ENCODE measurements around the gene HSPA8. TPM values are rescaled to one million over a fixed set of nuclear protein-coding genes. Genes with fewer than 3 reads are reported as not detected.

Gene HSPA8
- total RNA-seq, 1 donor from 2014 or later: 2,704 TPM

- intact Hi-C loops (cut with micrococcal nuclease): no loop called here
These were observed 8.8 kb downstream of the HSPA8 start for GRCh38 chr11:123052901-123053721.

DNA sequence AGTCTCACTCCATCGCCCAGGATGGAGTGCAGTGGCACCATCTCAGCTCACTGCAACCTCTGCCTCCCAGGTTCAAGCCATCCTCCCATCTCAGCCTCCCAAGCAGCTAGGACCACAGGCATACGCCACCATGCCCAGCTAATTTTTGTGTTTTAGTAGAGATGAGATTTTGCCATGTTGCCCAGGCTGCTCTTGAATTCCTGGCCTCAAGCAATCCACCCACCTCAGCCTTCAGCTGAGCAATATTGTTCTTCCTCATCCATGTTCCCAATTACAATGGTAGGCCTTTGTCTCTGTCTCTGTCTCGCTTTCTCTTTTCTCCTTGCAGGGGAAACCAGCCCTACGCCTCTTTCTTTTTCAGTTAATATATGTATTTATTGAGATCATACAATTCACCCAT is 10.3 kb downstream of the HSPA8 start:
- intact Hi-C loops (cut with micrococcal nuclease): no loop called here

GRCh38 chr11:123051146-123051545 is 10.8 kb downstream of the HSPA8 start:
- intact Hi-C loops (cut with micrococcal nuclease): no loop called here

- intact Hi-C loops (cut with micrococcal nuclease): no loop called here
These were observed 14.0 kb downstream of the HSPA8 start for GRCh38 chr11:123047947-123048293.

GRCh38 chr11:123047266-123047946 is 14.5 kb downstream of the HSPA8 start:
- intact Hi-C loops (cut with micrococcal nuclease): no loop called here

- intact Hi-C loops (cut with micrococcal nuclease): no loop called here
These were observed 15.3 kb downstream of the HSPA8 start for GRCh38 chr11:123046473-123047259.

- intact Hi-C loops (cut with micrococcal nuclease): no loop called here
These were observed 16.8 kb downstream of the HSPA8 start for GRCh38 chr11:123045101-123045500.

DNA sequence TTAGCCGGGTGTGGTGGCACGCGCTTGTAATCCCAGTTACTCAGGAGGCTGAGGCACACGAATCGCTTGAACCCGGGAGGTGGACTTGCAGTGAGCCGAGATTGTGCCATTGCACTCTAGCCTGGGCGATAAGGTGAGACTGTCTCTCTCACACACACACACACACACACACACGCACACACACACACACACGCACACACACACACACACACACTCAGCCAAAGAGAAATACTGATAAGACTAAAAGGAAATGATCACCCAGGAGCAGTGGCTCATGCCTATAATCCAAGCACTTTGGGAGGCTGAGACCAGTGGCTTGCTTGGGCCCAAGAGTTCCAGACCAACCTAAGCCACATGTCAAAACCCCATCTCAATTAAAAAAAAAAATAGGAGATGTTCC is 20.8 kb downstream of the HSPA8 start:
- intact Hi-C loops (cut with micrococcal nuclease): no loop called here

- intact Hi-C loops (cut with micrococcal nuclease): no loop called here
These were observed 21.9 kb downstream of the HSPA8 start for GRCh38 chr11:123040111-123040432.

DNA sequence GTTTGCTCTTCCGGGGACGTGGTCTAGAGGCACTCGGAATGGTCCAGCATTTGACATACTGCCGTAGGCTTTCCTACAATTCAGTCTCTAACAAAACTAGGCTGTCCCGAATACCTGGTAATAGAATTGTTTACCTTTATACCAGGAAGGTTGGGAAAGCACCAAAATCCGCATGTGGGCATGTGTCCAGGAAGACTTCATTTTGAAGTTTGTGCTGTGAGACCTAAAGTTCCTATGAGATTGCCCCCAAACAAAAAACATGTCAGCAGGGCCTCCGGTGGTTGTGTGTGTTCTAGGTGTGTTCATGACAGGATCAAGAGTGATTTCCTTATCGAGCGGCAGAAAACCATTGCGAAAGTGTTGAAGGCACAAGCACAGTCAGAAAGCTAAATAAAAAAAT is 26.1 kb downstream of the HSPA8 start:
- intact Hi-C loops (cut with micrococcal nuclease): no loop called here

DNA sequence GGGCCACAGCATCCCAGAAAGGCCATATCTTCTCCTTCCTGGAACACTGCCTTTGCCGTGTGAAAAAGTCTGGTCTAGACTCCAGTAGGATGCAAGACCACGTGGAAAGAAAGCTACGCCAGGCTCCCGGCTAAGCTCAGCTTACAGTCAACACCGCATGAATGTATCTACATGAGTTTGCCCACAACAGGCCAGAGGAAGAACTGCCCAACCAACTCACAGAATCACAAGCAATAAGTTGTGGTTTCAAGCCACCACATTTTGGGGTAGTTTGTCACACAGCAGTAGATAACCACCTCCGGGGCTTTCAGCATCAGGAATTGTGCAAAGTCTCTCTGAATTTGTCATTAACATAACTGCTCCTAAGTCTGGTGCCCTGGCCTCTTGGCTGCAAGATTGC is 27.3 kb downstream of the HSPA8 start:
- intact Hi-C loops (cut with micrococcal nuclease): no loop called here

DNA sequence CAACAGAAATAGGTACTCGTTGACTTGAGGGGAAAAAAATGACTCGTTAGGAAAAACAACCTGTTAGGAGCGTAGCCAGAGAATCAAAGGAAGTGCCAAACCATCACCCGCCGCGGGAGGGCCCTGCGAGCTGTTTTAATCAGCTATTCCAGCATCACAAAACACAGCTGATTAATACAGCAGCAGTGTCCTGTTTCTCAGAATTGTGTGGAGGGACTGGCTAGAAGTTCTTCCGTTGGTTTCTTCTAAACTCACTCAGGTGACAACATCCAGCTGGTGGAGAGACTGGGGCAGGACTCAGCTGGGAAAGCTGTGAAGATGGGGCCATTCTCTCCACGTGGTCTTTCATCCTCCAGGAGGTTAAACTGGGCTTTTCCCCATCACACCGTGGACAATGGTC is 28.0 kb downstream of the HSPA8 start:
- intact Hi-C loops (cut with micrococcal nuclease): no loop called here

DNA sequence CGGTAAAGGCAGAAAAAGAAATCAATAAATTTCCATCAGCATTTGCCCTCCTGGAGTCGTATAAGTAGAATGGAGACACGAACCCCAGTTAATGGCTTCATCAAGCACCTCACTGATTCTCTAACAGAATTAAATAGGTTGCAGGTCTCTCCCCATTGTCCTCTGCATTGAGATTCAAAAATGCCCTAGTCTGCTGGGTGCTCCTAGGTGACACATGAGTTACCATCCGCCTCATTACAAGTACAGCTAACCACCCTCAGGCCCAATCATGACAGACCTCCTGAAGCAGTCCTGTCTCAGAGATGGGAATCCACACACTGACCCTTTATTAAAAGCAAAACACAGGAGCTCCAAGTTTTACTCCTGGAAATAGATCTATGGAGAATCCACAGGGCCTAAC is 31.4 kb downstream of the HSPA8 start:
- intact Hi-C loops (cut with micrococcal nuclease): no loop called here

DNA sequence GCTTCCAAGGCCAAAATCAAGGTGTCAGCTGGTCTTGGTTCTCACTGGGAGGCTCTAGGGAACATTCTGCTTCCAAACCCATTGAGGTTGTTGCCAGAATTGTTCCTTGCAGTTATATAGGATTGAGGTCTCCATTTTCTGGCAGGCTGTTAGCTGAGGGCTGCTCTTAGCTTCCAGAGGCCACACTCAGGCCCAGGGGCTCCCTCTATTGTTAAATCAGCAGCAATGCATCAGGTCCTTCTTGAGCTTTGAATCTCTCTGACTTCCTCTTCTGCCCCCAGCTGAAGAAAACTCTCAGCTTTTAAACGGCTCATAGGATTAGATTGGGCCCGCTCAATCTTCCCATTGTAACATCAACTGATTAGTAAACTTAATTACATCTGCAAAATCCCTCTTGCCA is 41.0 kb downstream of the HSPA8 start:
- intact Hi-C loops (cut with micrococcal nuclease): loop anchor here (2.0 to 5.0 kb wide), 2 partner anchors 114 to 224 kb away; no protein-coding TSS in a partner anchor

DNA sequence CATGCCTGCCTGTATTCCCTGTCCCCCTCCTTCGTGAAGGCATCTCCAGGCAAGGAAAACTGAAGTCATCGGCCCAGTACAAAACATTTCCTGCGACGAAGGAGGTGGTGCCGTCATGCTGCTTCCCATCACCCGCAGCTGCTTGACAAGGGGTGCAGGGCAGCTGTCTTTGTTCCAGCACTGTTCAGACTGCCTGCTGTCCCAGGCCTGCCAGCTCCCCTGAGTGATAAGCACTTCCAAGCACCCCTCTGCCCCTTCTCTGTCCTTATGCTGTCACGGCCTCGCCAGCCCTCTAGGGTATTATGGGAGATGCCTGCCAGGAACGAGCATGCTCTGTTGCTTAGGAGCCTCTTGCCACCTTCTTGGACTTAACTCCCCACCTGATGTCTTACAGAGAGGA is 43.2 kb downstream of the HSPA8 start:
- intact Hi-C loops (cut with micrococcal nuclease): no loop called here

DNA sequence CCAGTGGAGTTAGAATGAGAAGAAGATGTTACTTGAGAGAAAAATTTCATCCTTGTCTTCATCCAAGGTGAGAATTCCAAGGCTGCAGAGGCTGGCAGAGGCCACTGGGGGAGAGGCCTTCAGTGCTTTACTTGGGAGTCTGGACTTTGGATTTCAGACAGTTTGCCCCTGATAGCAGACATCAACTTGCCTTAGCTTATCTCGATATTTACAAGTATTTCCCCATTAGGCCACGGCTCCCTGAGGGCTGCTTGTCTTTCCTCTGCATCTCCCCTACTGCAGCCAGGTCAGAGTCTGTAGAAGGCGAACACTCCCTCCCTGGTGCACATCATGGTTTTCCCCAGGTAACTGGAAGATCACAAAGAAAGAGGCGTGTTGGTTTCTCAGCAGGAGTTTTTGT is 50.4 kb downstream of the HSPA8 start:
- intact Hi-C loops (cut with micrococcal nuclease): no loop called here

Other genes starting within 250 kb of the HSPA8 start
- 0.95 and 1.5 TPM in 2 replicates for gene CRTAM, start 223.6 kb downstream of the HSPA8 start, total RNA-seq
- gene JHY, start 179.4 kb downstream of the HSPA8 start, total RNA-seq: 2.4 and 2.5 TPM in 2 replicates
- gene BSX, start 80.3 kb downstream of the HSPA8 start, total RNA-seq: not detected in 2 replicates
- gene CLMP, start 133.1 kb upstream of the HSPA8 start, total RNA-seq: 0.09 TPM in 1 of 2 replicates, not detected in the other